Suprapubic skin (tissue), 4 donors: ENCODE measurements around the gene SORCS2. TPM values are rescaled to one million over a fixed set of nuclear protein-coding genes. Genes with fewer than 3 reads are reported as not detected.

Experiments
- DNase-seq, 2 donors: peaks; one replicate each; pipeline ENCODE4 v3.0.0-alpha.2; 2019; ENCODE audit warnings: low spot score in 2 of 2
- H3K27ac ChIP-seq: fragments of 200-600 bp; sonication (generic); one replicate; pipeline ENCODE4 v1.5.1; 2019
- H3K27me3 ChIP-seq: fragments of 200-600 bp; sonication (generic); one replicate; pipeline ENCODE4 v1.5.1; 2019
- H3K36me3 ChIP-seq: fragments of 200-600 bp; sonication (generic); one replicate; pipeline ENCODE4 v1.5.1; 2019
- H3K4me1 ChIP-seq: fragments of 200-600 bp; sonication (generic); one replicate; pipeline ENCODE4 v1.5.1; 2019
- H3K4me3 ChIP-seq: fragments of 200-600 bp; sonication (generic); one replicate; pipeline ENCODE4 v1.5.1; 2019; ENCODE audit warnings: mild to moderate bottlenecking
- H3K9me3 ChIP-seq: fragments of 200-600 bp; sonication (generic); one replicate; pipeline ENCODE4 v1.5.1; 2019
- EP300 ChIP-seq: sonication (generic); formaldehyde crosslinking; IDR thresholded peaks from one replicate; pipeline ENCODE4 v1.6.1; 2017; ENCODE audit warnings: antibody characterized with exemption
- POLR2A ChIP-seq, 2 donors: fragments of 450-650 bp; IDR thresholded peaks; one replicate each; pipeline ENCODE4 v1.6.1; 2017; ENCODE audit warnings: antibody characterized with exemption in 2 of 2, mild to moderate bottlenecking in 2 of 2, moderate library complexity in 2 of 2
- POLR2AphosphoS5 ChIP-seq, 3 donors: sonication (generic); formaldehyde crosslinking; IDR thresholded peaks; one replicate each; pipeline ENCODE4 v1.6.1; 2017; ENCODE audit warnings: antibody characterized with exemption in 3 of 3
- WGBS: methylation state at CpG from one replicate; pipeline ENCODE4 v1.1.5; 2018; 5-methylcytosine and 5-hydroxymethylcytosine counted together
- total RNA-seq, 4 donors: library from RNA; depleted of rRNA; stranded (reverse); fragments of >200 nt; gene quantifications; one replicate each; pipeline ENCODE4 v1.1.0, GENCODE V29; 2016
- TF ChIP-seq, protein P1 (sequence below), 2 donors: fragments of 200-600 bp in 1 of 2; fragments of 450-650 bp in 1 of 2; sonication (generic) in 1 of 2; IDR thresholded peaks; one replicate each; pipeline ENCODE4 v1.5.1; 2016 to 2019; ENCODE audit warnings: antibody characterized with exemption in 2 of 2, mild to moderate bottlenecking in 1 of 2, moderate library complexity in 1 of 2

The SORCS2 gene
- total RNA-seq, 4 donors from 2014 or later, result 0.94 to 4.6 (median 1.3) TPM

DNA sequence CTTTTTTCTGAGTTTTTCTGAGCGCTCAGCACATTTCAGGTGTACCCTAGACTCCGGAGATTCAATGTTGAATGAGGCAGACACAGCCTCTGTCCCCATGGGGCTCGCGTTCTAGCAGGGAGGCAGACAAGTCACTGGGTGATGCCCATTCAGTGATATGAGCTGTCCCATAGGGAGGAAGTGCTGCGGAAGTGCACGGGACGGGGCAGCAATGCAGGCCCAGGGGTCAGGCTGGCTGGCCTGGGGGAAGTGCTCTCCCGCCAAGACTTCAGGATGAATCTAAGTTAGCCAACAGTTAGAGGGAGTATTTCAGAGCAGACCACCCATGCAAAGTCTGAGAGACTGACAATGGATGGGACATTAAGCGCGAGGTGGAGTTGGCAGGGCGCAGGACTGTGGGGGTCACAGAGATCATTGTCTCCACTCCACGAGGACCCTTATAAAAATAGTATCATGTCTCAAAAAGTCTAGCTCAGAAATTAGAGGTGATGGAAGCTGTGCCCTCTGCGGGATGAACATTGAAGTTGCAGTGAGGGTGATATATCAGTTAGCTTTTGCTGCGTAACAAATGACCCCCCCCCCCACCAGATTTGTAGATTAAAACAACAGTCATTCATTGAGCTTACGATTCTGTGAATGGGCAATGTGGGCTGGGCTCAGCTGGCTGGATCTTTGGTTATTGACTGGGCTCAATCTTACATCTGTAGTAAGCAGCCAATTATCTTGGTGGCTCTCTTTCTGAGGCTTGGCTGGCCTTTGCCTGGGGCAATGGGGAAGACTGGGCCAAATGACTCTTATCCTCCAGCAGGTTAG lies 226.0 kb downstream of the SORCS2 start:
- Histone ChIP-seq H3K4me3 (no peak overlapping the region), H3K27me3 (no peaks in the 10 kb centered on the region), H3K4me1 (no peaks in the 10 kb centered on the region), H3K9me3 (no peaks in the 10 kb centered on the region), H3K27ac (no peak overlapping the region), H3K36me3 (no peaks in the 10 kb centered on the region)
- no peak for TF ChIP-seq EP300
- TF ChIP-seq POLR2A (IDR thresholded peaks at IDR 0.05), result no peak
- TF ChIP-seq POLR2AphosphoS5 (IDR thresholded peaks at IDR 0.05), result no peak
- TF ChIP-seq, protein P1, sequence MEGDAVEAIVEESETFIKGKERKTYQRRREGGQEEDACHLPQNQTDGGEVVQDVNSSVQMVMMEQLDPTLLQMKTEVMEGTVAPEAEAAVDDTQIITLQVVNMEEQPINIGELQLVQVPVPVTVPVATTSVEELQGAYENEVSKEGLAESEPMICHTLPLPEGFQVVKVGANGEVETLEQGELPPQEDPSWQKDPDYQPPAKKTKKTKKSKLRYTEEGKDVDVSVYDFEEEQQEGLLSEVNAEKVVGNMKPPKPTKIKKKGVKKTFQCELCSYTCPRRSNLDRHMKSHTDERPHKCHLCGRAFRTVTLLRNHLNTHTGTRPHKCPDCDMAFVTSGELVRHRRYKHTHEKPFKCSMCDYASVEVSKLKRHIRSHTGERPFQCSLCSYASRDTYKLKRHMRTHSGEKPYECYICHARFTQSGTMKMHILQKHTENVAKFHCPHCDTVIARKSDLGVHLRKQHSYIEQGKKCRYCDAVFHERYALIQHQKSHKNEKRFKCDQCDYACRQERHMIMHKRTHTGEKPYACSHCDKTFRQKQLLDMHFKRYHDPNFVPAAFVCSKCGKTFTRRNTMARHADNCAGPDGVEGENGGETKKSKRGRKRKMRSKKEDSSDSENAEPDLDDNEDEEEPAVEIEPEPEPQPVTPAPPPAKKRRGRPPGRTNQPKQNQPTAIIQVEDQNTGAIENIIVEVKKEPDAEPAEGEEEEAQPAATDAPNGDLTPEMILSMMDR (IDR thresholded peaks at IDR 0.05), result no peak
- peak in 1 of 2 donors; percentile 55 for DNase-seq
- 91% methylated on average over 15 of the region's 15 CpGs for WGBS

DNA sequence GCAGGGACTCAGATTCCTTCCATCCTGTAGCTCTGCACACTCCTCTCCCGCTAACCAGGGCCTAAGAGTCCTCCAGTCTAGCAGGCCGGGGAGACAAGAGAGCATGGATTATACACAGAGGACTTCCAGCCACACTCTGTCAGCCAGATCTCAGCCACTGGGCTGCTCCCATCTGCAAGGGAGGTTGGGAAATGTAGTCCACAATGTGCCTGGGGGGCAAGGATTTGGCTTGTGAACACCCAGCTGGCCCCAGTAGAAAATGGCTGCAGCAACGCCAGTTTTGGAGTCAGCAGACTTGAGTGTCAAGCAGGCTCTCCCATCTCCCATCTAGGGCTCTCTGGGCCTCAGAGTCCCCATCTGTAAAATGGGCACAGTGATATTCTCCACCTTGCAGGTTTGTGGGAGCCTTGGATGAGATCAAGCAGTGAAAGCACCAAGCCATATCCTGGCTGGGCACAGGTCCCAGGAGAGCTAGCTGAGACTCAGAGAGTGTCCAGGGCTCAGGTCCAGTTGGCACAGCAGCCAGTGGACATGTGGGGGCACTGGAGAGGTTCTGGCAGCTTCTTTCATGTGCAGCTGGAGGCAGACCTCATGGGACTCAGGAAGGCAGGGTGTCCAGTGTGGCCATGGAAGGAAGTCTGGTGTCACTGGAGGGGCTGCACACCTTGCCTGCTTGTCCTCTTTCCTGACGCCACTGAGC lies 227.8 kb downstream of the SORCS2 start:
- H3K27me3 ChIP-seq, result no peaks in the 10 kb centered on the region
- WGBS, result 100% methylated on average over 3 of the region's 4 CpGs
- no peak overlapping the region for H3K27ac ChIP-seq
- H3K36me3 ChIP-seq, result no peaks in the 10 kb centered on the region
- TF ChIP-seq EP300 (no peak), POLR2AphosphoS5 (IDR thresholded peaks at IDR 0.05) (no peak), POLR2A (IDR thresholded peaks at IDR 0.05) (no peak)
- TF ChIP-seq, protein P1 (IDR thresholded peaks at IDR 0.05), result no peak
- no peak overlapping the region for H3K4me3 ChIP-seq
- DNase-seq, result peak in 1 of 2 donors; percentile 73
- no peaks in the 10 kb centered on the region for H3K4me1 ChIP-seq
- no peaks in the 10 kb centered on the region for H3K9me3 ChIP-seq

DNA sequence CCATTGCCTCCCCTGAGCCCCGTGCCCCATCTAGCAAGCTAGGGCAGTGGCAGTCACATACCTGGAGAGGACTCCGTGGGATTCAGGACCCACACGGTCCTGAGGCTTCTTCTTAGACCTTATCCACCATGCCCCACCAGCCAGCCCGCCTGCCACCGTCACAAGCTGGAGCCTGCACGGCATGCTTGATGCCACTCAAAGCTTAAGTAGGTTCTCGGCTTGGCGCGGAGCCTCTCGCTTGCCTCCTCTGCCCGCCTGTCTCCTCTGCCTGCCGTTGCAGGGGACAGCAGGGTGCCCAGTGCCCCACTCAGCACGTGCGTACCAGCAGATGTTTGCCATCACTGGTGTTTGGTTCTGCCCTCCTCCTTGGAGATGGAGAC lies 228.3 kb downstream of the SORCS2 start:
- no peaks in the 10 kb centered on the region for H3K4me1 ChIP-seq
- 92% methylated on average over 11 of the region's 14 CpGs for WGBS
- TF ChIP-seq POLR2A (IDR thresholded peaks at IDR 0.05), result no peak
- no peak overlapping the region for H3K4me3 ChIP-seq
- no peaks in the 10 kb centered on the region for H3K36me3 ChIP-seq
- no peaks in the 10 kb centered on the region for H3K27me3 ChIP-seq
- DNase-seq, result peak; percentile 47 to 79
- no peaks in the 10 kb centered on the region for H3K9me3 ChIP-seq
- no peak overlapping the region for H3K27ac ChIP-seq

DNA sequence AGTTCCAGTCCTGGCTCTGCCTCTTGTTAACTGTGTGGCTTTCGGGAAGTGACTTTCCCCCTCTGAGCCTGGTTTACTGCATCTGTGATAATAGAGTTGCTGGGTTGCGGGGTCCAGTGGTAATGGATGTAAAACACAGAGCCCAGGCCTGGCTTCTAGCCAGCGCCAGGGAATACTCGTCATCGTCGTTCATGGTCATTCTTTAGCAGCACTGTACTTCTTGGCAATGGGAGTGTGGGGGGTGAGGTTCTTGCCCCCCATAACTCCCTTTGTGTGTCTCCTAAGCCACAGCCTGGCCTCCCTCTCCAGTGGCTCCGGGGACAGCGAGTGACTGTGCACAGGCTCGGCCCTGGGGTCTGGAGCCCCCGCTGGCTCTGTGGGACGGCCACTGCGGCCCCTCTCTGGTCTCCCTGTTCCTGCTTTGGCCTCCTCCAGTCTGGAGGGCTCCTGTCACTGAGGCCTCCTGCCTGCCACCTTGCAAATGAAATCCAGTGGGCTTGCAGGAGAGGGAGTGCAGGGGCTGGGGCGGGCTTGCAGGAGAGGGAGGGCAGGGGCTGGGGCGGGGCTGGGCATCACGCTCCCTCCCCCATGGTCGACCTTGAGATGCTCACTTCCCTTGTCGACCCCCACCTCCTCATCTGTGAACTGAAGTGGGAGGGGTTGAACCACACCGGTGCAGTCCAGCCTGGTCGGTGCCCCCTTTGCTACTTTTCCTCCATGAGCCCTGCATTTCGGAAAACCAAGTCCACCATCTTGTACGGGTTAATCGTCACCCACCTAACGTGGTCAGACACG lies 229.2 kb downstream of the SORCS2 start:
- Histone ChIP-seq H3K4me3 (no peak overlapping the region), H3K36me3 (no peaks in the 10 kb centered on the region), H3K27ac (no peak overlapping the region), H3K4me1 (no peaks in the 10 kb centered on the region), H3K27me3 (no peaks in the 10 kb centered on the region), H3K9me3 (no peaks in the 10 kb centered on the region)
- 92% methylated on average over 18 of the region's 24 CpGs for WGBS
- DNase-seq, result peak; percentile 37 to 70
- TF ChIP-seq POLR2A (IDR thresholded peaks at IDR 0.05) (no peak), EP300 (no peak), POLR2AphosphoS5 (IDR thresholded peaks at IDR 0.05) (no peak)
- TF ChIP-seq, protein P1 (IDR thresholded peaks at IDR 0.05), result no peak

DNA sequence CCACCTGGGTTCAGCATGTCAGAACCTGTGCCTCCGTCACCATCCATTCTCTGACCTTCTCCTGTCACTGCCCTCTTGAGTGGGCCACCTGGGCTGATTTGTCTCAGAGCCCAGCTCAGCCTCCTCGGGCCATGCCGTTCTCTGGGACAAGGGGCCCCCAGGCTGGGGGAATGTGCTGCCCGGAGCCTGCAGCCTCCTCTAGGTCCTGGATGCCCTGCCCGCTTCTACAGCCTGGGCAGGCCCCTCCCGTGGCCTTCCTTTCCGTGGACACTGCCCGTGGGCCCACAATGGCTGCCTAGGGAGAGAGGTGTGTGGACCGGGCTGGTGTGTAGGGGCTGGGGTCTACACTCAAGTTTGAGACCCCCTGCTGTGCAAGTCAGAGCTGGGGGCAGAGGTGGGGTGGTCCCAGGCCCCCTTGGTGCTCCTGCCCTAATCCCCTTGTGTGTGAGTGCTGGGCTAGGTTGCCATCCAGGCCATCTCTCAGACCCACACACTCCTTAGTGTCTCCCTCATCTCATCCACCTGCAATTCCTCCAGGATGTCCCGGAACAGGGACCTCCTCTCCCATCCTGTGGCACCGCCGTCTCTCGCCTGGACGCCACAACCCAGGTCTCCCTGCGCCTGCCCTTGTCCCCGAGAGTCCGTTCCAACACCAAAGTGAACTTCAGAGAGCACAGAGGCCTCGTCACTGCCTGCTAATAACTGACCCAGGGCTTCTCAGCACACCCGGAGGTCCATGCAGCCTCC lies 230.0 kb downstream of the SORCS2 start:
- WGBS, result 93% methylated on average over 11 of the region's 19 CpGs
- Histone ChIP-seq H3K27ac (no peak overlapping the region), H3K4me1 (no peaks in the 10 kb centered on the region), H3K27me3 (no peaks in the 10 kb centered on the region), H3K9me3 (no peaks in the 10 kb centered on the region), H3K4me3 (no peak overlapping the region), H3K36me3 (no peaks in the 10 kb centered on the region)
- DNase-seq, result peak; percentile 54 to 75
- TF ChIP-seq, protein P1 (IDR thresholded peaks at IDR 0.05), result no peak
- TF ChIP-seq EP300, result no peak
- no peak for TF ChIP-seq POLR2AphosphoS5 (IDR thresholded peaks at IDR 0.05)
- TF ChIP-seq POLR2A (IDR thresholded peaks at IDR 0.05), result no peak
